Nephron (organoid): ENCODE results near the gene ABHD17A.
A peak's percentile ranks its signal among the peaks of the same experiment; 100 is the strongest.

ENCODE experiments used
- H3K27ac Mint-ChIP-seq, 3 experiments: 2 replicates each; pipeline ENCODE4 v1.8.0; 2020; ENCODE audit warnings: mixed read lengths in 3 of 3, mild to moderate bottlenecking in 2 of 3, moderate library complexity in 1 of 3
- H3K27me3 Mint-ChIP-seq: 2 replicates; pipeline ENCODE4 v1.8.0; 2021; ENCODE audit warnings: low read depth, mild to moderate bottlenecking, moderate library complexity, mixed read lengths
- H3K36me3 Mint-ChIP-seq: 2 replicates; pipeline ENCODE4 v1.8.0; 2020; ENCODE audit warnings: low read depth, mixed read lengths
- H3K4me1 Mint-ChIP-seq: 2 replicates; pipeline ENCODE4 v1.8.0; 2020; ENCODE audit warnings: mixed read lengths
- H3K4me3 Mint-ChIP-seq, 3 experiments: 2 replicates each; pipeline ENCODE4 v1.8.0; 2020; ENCODE audit warnings: mild to moderate bottlenecking in 3 of 3, mixed read lengths in 3 of 3, moderate library complexity in 2 of 3
- H3K9me3 Mint-ChIP-seq: 2 replicates; pipeline ENCODE4 v1.8.0; 2020; ENCODE audit warnings: mixed read lengths
- CTCF ChIP-seq, 3 experiments: fragments of 200-600 bp; sonication (generic); IDR thresholded peaks; one replicate each; pipeline ENCODE4 v1.5.0; 2021; ENCODE audit warnings: antibody characterized with exemption in 3 of 3; ENCODE audit not compliant: unreplicated experiment in 3 of 3

The ABHD17A gene

GRCh38 chr19:1907563-1908363 is 22.5 kb upstream of the ABHD17A start:
- Mint-ChIP-seq H3K4me1 (peaks cover 11% of the 10 kb centered on the region), H3K27ac (peak overlapping the region in 1 of 3 experiments; percentile 19), H3K9me3 (no peaks in the 10 kb centered on the region), H3K27me3 (no peaks in the 10 kb centered on the region), H3K36me3 (peaks cover 4% of the 10 kb centered on the region), H3K4me3 (no peak overlapping the region)
- no peak for TF ChIP-seq CTCF (IDR thresholded peaks at IDR 0.05; ENCODE audit: unreplicated experiment in 3 of 3)

- no peaks in the 10 kb centered on the region for H3K9me3 Mint-ChIP-seq
- peaks cover 11% of the 10 kb centered on the region for H3K4me1 Mint-ChIP-seq
- no peak overlapping the region for H3K27ac Mint-ChIP-seq
- H3K4me3 Mint-ChIP-seq = peak overlapping the region; percentile 67 to 71 (median 67)
- no peaks in the 10 kb centered on the region for H3K27me3 Mint-ChIP-seq
- no peak for TF ChIP-seq CTCF (IDR thresholded peaks at IDR 0.05; ENCODE audit: unreplicated experiment in 3 of 3)
- H3K36me3 Mint-ChIP-seq = peaks cover 4% of the 10 kb centered on the region
Measured at GRCh38 chr19:1906985-1907562, 21.8 kb upstream of the ABHD17A start.

GRCh38 chr19:1905863-1906375 is 20.6 kb upstream of the ABHD17A start:
- H3K27ac Mint-ChIP-seq = peak overlapping the region; percentile 90 to 99 (median 95)
- no peaks in the 10 kb centered on the region for H3K9me3 Mint-ChIP-seq
- H3K36me3 Mint-ChIP-seq = peaks cover 4% of the 10 kb centered on the region
- peak overlapping the region; percentile 95 to 97 (median 95) for H3K4me3 Mint-ChIP-seq
- H3K27me3 Mint-ChIP-seq = no peaks in the 10 kb centered on the region
- peaks cover 11% of the 10 kb centered on the region for H3K4me1 Mint-ChIP-seq
- no peak for TF ChIP-seq CTCF (IDR thresholded peaks at IDR 0.05; ENCODE audit: unreplicated experiment in 3 of 3)

GRCh38 chr19:1905110-1905862 is 20.0 kb upstream of the ABHD17A start, which contains the start of the genes ADAT3 and SCAMP4:
Gene ADAT3 (plus strand): TSS chr19:1905399. CDS start chr19:1912048, 6,649 bp downstream.
Gene SCAMP4 (plus strand): TSS chr19:1905399. CDS start chr19:1915020, 9,621 bp downstream.
- H3K27me3 Mint-ChIP-seq = no peaks in the 10 kb centered on the region
- no peaks in the 10 kb centered on the region for H3K9me3 Mint-ChIP-seq
- peak within 1 kb of the TSS; percentile 90 to 99 (median 99) for H3K27ac Mint-ChIP-seq
- H3K36me3 Mint-ChIP-seq = peaks cover 3% of the 10 kb centered on the region
- TF ChIP-seq CTCF (IDR thresholded peaks at IDR 0.05; ENCODE audit: unreplicated experiment in 3 of 3) = no peak
- H3K4me1 Mint-ChIP-seq = peaks cover 11% of the 10 kb centered on the region
- peak within 1 kb of the TSS; percentile 95 to 97 (median 95) for H3K4me3 Mint-ChIP-seq

- TF ChIP-seq CTCF (IDR thresholded peaks at IDR 0.05; ENCODE audit: unreplicated experiment in 3 of 3) = no peak
- peak overlapping the region; percentile 81 to 83 (median 82) for H3K4me3 Mint-ChIP-seq
- H3K9me3 Mint-ChIP-seq = no peaks in the 10 kb centered on the region
- H3K36me3 Mint-ChIP-seq = no peaks in the 10 kb centered on the region
- H3K27ac Mint-ChIP-seq = peak overlapping the region; percentile 90 to 99 (median 99)
- H3K27me3 Mint-ChIP-seq = no peaks in the 10 kb centered on the region
- peaks cover 11% of the 10 kb centered on the region for H3K4me1 Mint-ChIP-seq
Measured at GRCh38 chr19:1904860-1905109, 19.5 kb upstream of the ABHD17A start.
